HCT116 (cell line): ENCODE measurements around the gene CHST9. TPM values are rescaled to one million over a fixed set of nuclear protein-coding genes. Genes with fewer than 3 reads are reported as not detected.

Source experiments
- ATAC-seq: fragments of 200-7000 bp; cut with Tn5 transposase; 2 replicates; pipeline ENCODE4 v1.9.1; 2020; ENCODE audit warnings: mild to moderate bottlenecking, moderate library complexity
- BruUV-seq: library from RNA; stranded (reverse); fragments of 400-500 nt; replicated peaks from 2 replicates; lab custom pipeline; 2021; lab: Mats Ljungman, UMichigan
- CTCF ChIA-PET: fragments of 300-600 bp; sonication (Branson Sonifier 250); formaldehyde crosslinking; loops from one replicate; lab custom pipeline; 2021; ENCODE audit warnings: antibody characterized with exemption; lab: Charles Lee
- POLR2A ChIA-PET: fragments of 300-600, 350-600 bp; sonication (Branson Sonifier 250); formaldehyde crosslinking; loops from one replicate; lab custom pipeline; 2021; ENCODE audit warnings: antibody characterized with exemption; lab: Charles Lee
- RAD21 ChIA-PET, 2 experiments: fragments of 300-600 bp; sonication (Branson Sonifier 250); formaldehyde crosslinking; loops; one replicate each; lab custom pipeline; 2023; ENCODE audit warnings: low total read pairs in 2 of 2; ENCODE audit not compliant: uncharacterized antibody in 2 of 2, unreplicated experiment in 2 of 2, low non-redundant PET in 1 of 2; lab: Charles Lee
- DNase-seq: peaks from one replicate; pipeline ENCODE4 v3.0.0-alpha.2; 2010; ENCODE audit warnings: low read depth, low spot score
- H2AFZ ChIP-seq: fragments of 200-600 bp; shearing (Covaris generic), sonication (generic); 2 replicates; pipeline ENCODE4 v1.6.1; 2017; ENCODE audit warnings: low read depth, mixed run types, mixed read lengths, antibody characterized with exemption, low read length; ENCODE audit not compliant: poor library complexity, severe bottlenecking
- H3K27ac ChIP-seq: 2 replicates; pipeline ENCODE4 v1.5.1; 2012; ENCODE audit warnings: low read depth, low read length
- H3K27me3 ChIP-seq: fragments of 200-600 bp; sonication (generic); 2 replicates; pipeline ENCODE4 v1.6.1; 2016; ENCODE audit warnings: mixed run types, low read length, mixed read lengths; ENCODE audit not compliant: insufficient read depth
- H3K36me3 ChIP-seq, 2 experiments: fragments of 200-500 bp in 1 of 2; fragments of 200-600 bp in 1 of 2; sonication (Bioruptor generic) in 1 of 2; sonication (generic) in 1 of 2; 2 replicates each; pipeline versions ENCODE4 v1.5.1 to v1.6.1; 2014 to 2016; ENCODE audit warnings: low read length in 2 of 2, inconsistent platforms in 1 of 2, mixed read lengths in 1 of 2, mixed run types in 1 of 2; ENCODE audit not compliant: insufficient read depth in 2 of 2, control insufficient read depth in 1 of 2
- H3K4me1 ChIP-seq, 2 experiments: fragments of 200-600 bp in 1 of 2; sonication (generic) in 1 of 2; 2 replicates each; pipeline versions ENCODE4 v1.5.1 to v1.6.1; 2012 to 2017; ENCODE audit warnings: low read length in 2 of 2, inconsistent platforms in 1 of 2, mild to moderate bottlenecking in 1 of 2, mixed read lengths in 1 of 2, mixed run types in 1 of 2, moderate library complexity in 1 of 2; ENCODE audit not compliant: insufficient read depth in 2 of 2, control insufficient read depth in 1 of 2
- H3K4me2 ChIP-seq: fragments of 200-600 bp; sonication (generic); 2 replicates; pipeline ENCODE4 v1.6.1; 2017; ENCODE audit warnings: mixed run types, low read length, mixed read lengths
- H3K4me3 ChIP-seq, 2 experiments: fragments of 200-600 bp in 1 of 2; sonication (generic) in 1 of 2; replicated peaks in 1 of 2; 2 replicates each; pipeline ENCODE4 v1.5.1; 2011 to 2016; ENCODE audit warnings: low read length in 2 of 2, control low read depth in 1 of 2, low read depth in 1 of 2, mild to moderate bottlenecking in 1 of 2, mixed read lengths in 1 of 2, mixed run types in 1 of 2
- H3K79me2 ChIP-seq: fragments of 200-600 bp; sonication (generic); 2 replicates; pipeline ENCODE4 v1.6.1; 2017; ENCODE audit warnings: mild to moderate bottlenecking, mixed run types, low read length, moderate library complexity, mixed read lengths; ENCODE audit not compliant: insufficient read depth
- H3K9ac ChIP-seq: fragments of 200-600 bp; sonication (generic); 2 replicates; pipeline ENCODE4 v1.6.1; 2016; ENCODE audit warnings: low read length, mixed read lengths
- H3K9me2 ChIP-seq: fragments of 200-600 bp; sonication (generic), shearing (Covaris generic); 2 replicates; pipeline ENCODE4 v1.6.1; 2017; ENCODE audit warnings: mixed run types, mild to moderate bottlenecking, moderate library complexity; ENCODE audit not compliant: insufficient read depth
- H3K9me3 ChIP-seq, 2 experiments: fragments of 200-500 bp in 1 of 2; fragments of 200-600 bp in 1 of 2; sonication (Bioruptor generic) in 1 of 2; sonication (generic) in 1 of 2; 2 replicates each; pipeline ENCODE4 v1.6.1; 2014 to 2017; ENCODE audit warnings: low read length in 2 of 2, mixed read lengths in 2 of 2, inconsistent platforms in 1 of 2, low read depth in 1 of 2, mild to moderate bottlenecking in 1 of 2, mixed run types in 1 of 2, moderate library complexity in 1 of 2; ENCODE audit not compliant: control insufficient read depth in 1 of 2, insufficient read depth in 1 of 2
- H4K20me1 ChIP-seq: fragments of 200-600 bp; sonication (generic), shearing (Covaris generic); 2 replicates; pipeline ENCODE4 v1.6.1; 2017; ENCODE audit warnings: mixed run types, mild to moderate bottlenecking, moderate library complexity; ENCODE audit not compliant: insufficient read depth
- EGR1 ChIP-seq: IDR thresholded peaks from 2 replicates; pipeline ENCODE4 v1.6.1; 2012; ENCODE audit warnings: low read depth
- ELF1 ChIP-seq: IDR thresholded peaks from 2 replicates; pipeline ENCODE4 v1.6.1; 2012; ENCODE audit warnings: low read depth, borderline replicate concordance
- EZH2phosphoT487 ChIP-seq: fragments of 200-600 bp; IDR thresholded peaks from 2 replicates; pipeline ENCODE4 v1.6.1; 2018; ENCODE audit warnings: antibody characterized with exemption, borderline replicate concordance
- FOSL1 ChIP-seq: IDR thresholded peaks from 2 replicates; pipeline ENCODE4 v1.6.1; 2012; ENCODE audit warnings: low read depth
- POLR2A ChIP-seq: IDR thresholded peaks from 2 replicates; pipeline ENCODE4 v1.7.0; 2011; ENCODE audit warnings: borderline replicate concordance; ENCODE audit not compliant: insufficient read depth, insufficient read length; ENCODE audit errors: extremely low read depth
- RAD21 ChIP-seq: IDR thresholded peaks from 2 replicates; pipeline ENCODE4 v1.6.1; 2012; ENCODE audit warnings: low read depth, mild to moderate bottlenecking
- ZBTB33 ChIP-seq: IDR thresholded peaks from 2 replicates; pipeline ENCODE4 v1.6.1; 2011; ENCODE audit warnings: mild to moderate bottlenecking, low read length, moderate library complexity; ENCODE audit not compliant: insufficient replicate concordance; ENCODE audit errors: extremely low read depth
- ZFX ChIP-seq: fragments of 450-650 bp; IDR thresholded peaks from 2 replicates; pipeline ENCODE4 v1.6.1; 2017
- intact Hi-C: fragments of 100-400 bp; cut with micrococcal nuclease; formaldehyde crosslinking; loops from 2 replicates; pipeline ENCODE4 v1.10.0; 2022
- total RNA-seq: library from RNA; stranded (reverse); gene quantifications from one replicate; pipeline ENCODE4 v1.2.1, GENCODE V29; 2021; ENCODE audit not compliant: unreplicated experiment
- TF ChIP-seq, protein P1 (sequence below), 3 experiments: fragments of 200-600 bp in 1 of 3; sonication (generic) in 1 of 3; IDR thresholded peaks in 2 of 3; conservative IDR thresholded peaks in 1 of 3; 2 replicates each; pipeline ENCODE4 v1.5.1; 2012 to 2017; ENCODE audit warnings: low read depth in 2 of 3, low read length in 2 of 3, antibody characterized with exemption in 1 of 3, borderline replicate concordance in 1 of 3, control low read depth in 1 of 3, mild to moderate bottlenecking in 1 of 3, mixed read lengths in 1 of 3, mixed run types in 1 of 3, moderate library complexity in 1 of 3; ENCODE audit not compliant: insufficient read depth in 1 of 3

CHST9 gene
- total RNA-seq, 1 experiment from 2014 or later: not detected

- CTCF ChIA-PET: interaction anchor here (0.9 to 1.5 kb wide), 15 partner anchors 10 to 699 kb away, joined by 3 to 9 read pairs (median 4); no protein-coding TSS in a partner anchor
- ATAC-seq (peak; percentile 82), DNase-seq (peak; percentile 10)
- TF ChIP-seq, protein P1, sequence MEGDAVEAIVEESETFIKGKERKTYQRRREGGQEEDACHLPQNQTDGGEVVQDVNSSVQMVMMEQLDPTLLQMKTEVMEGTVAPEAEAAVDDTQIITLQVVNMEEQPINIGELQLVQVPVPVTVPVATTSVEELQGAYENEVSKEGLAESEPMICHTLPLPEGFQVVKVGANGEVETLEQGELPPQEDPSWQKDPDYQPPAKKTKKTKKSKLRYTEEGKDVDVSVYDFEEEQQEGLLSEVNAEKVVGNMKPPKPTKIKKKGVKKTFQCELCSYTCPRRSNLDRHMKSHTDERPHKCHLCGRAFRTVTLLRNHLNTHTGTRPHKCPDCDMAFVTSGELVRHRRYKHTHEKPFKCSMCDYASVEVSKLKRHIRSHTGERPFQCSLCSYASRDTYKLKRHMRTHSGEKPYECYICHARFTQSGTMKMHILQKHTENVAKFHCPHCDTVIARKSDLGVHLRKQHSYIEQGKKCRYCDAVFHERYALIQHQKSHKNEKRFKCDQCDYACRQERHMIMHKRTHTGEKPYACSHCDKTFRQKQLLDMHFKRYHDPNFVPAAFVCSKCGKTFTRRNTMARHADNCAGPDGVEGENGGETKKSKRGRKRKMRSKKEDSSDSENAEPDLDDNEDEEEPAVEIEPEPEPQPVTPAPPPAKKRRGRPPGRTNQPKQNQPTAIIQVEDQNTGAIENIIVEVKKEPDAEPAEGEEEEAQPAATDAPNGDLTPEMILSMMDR (IDR thresholded peaks at IDR 0.05 in 2 of 3, conservative IDR thresholded peaks at IDR 0.05 in 1 of 3; ENCODE audit: borderline replicate concordance in 1 of 3, insufficient read depth in 1 of 3, low read depth in 2 of 3, low read length in 2 of 3): peak in 2 of 3 experiments; percentile 55 to 57; a peak in 4 of 6 replicates
- TF ChIP-seq EZH2phosphoT487 (no peak), RAD21 (peak; percentile 33)
- peaks cover 7% of the 10 kb centered on the region; the same call in 1 of the 2 replicates for H3K27me3 ChIP-seq
- no peaks in the 10 kb centered on the region for H3K4me1 ChIP-seq
- POLR2A ChIA-PET: no interaction called here
- H3K36me3 ChIP-seq: no peaks in the 10 kb centered on the region
- H3K9me3 ChIP-seq: no peaks in the 10 kb centered on the region
- no peak overlapping the region for H3K27ac ChIP-seq
- H2AFZ ChIP-seq: no peak overlapping the region
- no TSS peak for BruUV-seq
- H3K9ac ChIP-seq: no peak overlapping the region
- no peak overlapping the region for H3K4me2 ChIP-seq
- H3K4me3 ChIP-seq: no peak overlapping the region
- RAD21 ChIA-PET: interaction anchor here in 1 of 2 experiments (0.9 to 1.0 kb wide), 2 partner anchors 201 to 384 kb away, joined by 3 to 4 read pairs; no protein-coding TSS in a partner anchor
- intact Hi-C loops: loop anchor here (2.0 to 10.0 kb wide), 4 partner anchors 193 to 701 kb away; no protein-coding TSS in a partner anchor
- H3K79me2 ChIP-seq: no peaks in the 10 kb centered on the region
- no peaks in the 10 kb centered on the region for H3K9me2 ChIP-seq
- H4K20me1 ChIP-seq: no peaks in the 10 kb centered on the region
These were observed 179.5 kb downstream of the CHST9 start for GRCh38 chr18:27005589-27005988.

DNA sequence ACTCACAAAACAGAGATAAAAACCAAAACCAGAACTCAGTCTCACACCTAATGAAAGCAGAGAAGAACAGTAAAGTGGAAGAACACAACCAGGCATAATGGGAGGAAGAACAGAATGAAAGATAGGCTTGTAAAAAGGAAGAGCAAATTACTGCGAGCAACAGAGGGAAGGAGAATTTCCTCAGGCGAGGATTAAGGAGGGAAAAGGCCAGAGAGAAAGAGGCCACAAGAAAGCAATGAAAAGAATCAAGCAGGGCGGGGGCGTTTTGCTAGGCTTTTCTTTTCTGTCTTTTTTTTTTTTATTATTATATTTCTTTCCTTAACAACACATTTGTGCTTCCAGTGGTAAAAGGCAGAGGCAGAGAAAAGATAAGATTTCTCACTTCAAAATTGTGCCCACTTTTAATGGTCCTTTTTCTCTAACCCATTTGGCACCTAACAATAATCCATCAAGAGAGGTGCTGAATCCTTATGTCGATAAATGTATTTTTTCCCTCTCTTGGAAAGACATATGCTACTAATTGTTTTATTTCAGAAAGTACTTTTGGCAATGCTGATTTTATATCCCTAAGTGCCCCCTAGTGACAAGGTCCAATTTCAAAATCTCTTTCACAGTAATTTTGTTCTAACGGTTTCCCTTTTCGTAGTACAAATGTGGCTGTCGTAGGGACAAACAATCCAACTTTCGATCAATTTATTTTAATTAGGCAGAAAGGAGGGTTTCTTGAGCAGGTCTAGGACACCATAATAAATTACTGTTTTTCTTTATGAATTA, 180.9 kb downstream of the CHST9 start:
- no peaks in the 10 kb centered on the region for H3K9me3 ChIP-seq
- H3K4me1 ChIP-seq: no peaks in the 10 kb centered on the region
- no peaks in the 10 kb centered on the region for H3K36me3 ChIP-seq
- CTCF ChIA-PET: no interaction called here
- no peak for TF ChIP-seq EGR1
- TF ChIP-seq ZFX: no peak
- no peak for TF ChIP-seq ELF1
- TF ChIP-seq POLR2A: no peak
- no peak for TF ChIP-seq ZBTB33
- no peak for TF ChIP-seq FOSL1
- TF ChIP-seq RAD21: peak; percentile 52
- TF ChIP-seq, protein P1 (IDR thresholded peaks at IDR 0.05 in 2 of 3, conservative IDR thresholded peaks at IDR 0.05 in 1 of 3; ENCODE audit: borderline replicate concordance in 1 of 3, insufficient read depth in 1 of 3, low read depth in 2 of 3, low read length in 2 of 3): peak; percentile 29 to 38 (median 30); a peak in 3 of 6 replicates
- TF ChIP-seq, all 23 proteins: peak for 2
- peaks cover 7% of the 10 kb centered on the region; the same call in 1 of the 2 replicates for H3K27me3 ChIP-seq
- H2AFZ ChIP-seq: no peak overlapping the region
- no peak overlapping the region for H3K27ac ChIP-seq
- no TSS peak for BruUV-seq
- POLR2A ChIA-PET: no interaction called here
- intact Hi-C loops: loop anchor here (2.0 to 10.0 kb wide), 6 partner anchors 191 to 699 kb away; no protein-coding TSS in a partner anchor
- DNase-seq: peak; percentile 2
- RAD21 ChIA-PET: no interaction called here
- H4K20me1 ChIP-seq: no peaks in the 10 kb centered on the region
- H3K9ac ChIP-seq: no peak overlapping the region
- H3K4me3 ChIP-seq: no peak overlapping the region
- no peak for ATAC-seq
- no peaks in the 10 kb centered on the region for H3K79me2 ChIP-seq
- H3K4me2 ChIP-seq: no peak overlapping the region
- no peaks in the 10 kb centered on the region for H3K9me2 ChIP-seq
